Activated CD4-positive, alpha-beta memory T cell treated with anti-CD3 and anti-CD28 coated beads for 36 hours (primary cell): ENCODE data around the gene PAEP. TPM values are rescaled to one million over a fixed set of nuclear protein-coding genes. Genes with fewer than 3 reads are reported as not detected.

Experiments used
- CTCF ChIA-PET: fragments of 350-600 bp; sonication (Branson Sonifier 250); formaldehyde crosslinking; loops from one replicate; lab custom pipeline; 2021; ENCODE audit warnings: antibody characterized with exemption, inconsistent platforms; lab: Charles Lee
- POLR2A ChIA-PET: fragments of 350-600 bp; sonication (Branson Sonifier 250); formaldehyde crosslinking; loops from one replicate; lab custom pipeline; 2021; ENCODE audit warnings: antibody characterized with exemption; lab: Charles Lee
- DNase-seq: peaks from one replicate; pipeline ENCODE4 v3.0.0-alpha.2; 2020
- H3K27ac Mint-ChIP-seq: one replicate; pipeline ENCODE4 v1.8.0; 2021; ENCODE audit warnings: mixed read lengths
- H3K27me3 Mint-ChIP-seq: one replicate; pipeline ENCODE4 v1.8.0; 2021; ENCODE audit warnings: mixed read lengths
- H3K36me3 Mint-ChIP-seq: one replicate; pipeline ENCODE4 v1.8.0; 2021; ENCODE audit warnings: mixed read lengths
- H3K4me1 Mint-ChIP-seq: one replicate; pipeline ENCODE4 v1.8.0; 2021; ENCODE audit warnings: low read depth, mixed read lengths
- H3K4me3 Mint-ChIP-seq: one replicate; pipeline ENCODE4 v1.8.0; 2021; ENCODE audit warnings: mild to moderate bottlenecking, mixed read lengths
- H3K9me3 Mint-ChIP-seq: one replicate; pipeline ENCODE4 v1.8.0; 2021; ENCODE audit warnings: mixed read lengths
- intact Hi-C: fragments of 100-400 bp; cut with micrococcal nuclease; formaldehyde crosslinking; loops from one replicate; pipeline ENCODE4 v1.15.1; 2023
- total RNA-seq, 2 experiments: library from RNA; stranded (reverse); gene quantifications; one replicate each; pipeline ENCODE4 v1.2.3, GENCODE V29; 2021

PAEP gene
- total RNA-seq, 2 experiments from 2014 or later: not detected

DNA sequence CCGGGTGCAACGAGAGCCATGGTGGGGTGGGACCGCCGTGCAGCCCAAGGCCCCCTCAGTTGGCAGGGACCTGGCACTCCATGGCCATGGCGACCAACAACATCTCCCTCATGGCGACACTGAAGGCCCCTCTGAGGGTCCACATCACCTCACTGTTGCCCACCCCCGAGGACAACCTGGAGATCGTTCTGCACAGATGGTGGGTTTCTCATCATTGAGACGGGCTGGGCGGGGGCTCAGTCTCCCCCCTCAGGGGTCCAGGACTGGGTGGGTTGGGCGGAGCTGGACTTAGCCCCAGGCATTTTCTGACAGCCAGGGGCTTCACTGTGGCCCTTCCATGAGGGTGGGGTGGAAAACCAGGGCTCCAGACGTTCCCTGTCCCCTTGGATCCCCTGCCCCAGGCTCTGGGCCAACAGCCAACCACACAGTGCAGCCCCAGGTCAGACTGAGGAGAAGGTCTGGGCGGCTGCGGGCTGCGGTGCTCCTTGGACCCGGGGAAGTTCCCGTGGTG, 734 bp downstream of the PAEP start:
- H3K36me3 Mint-ChIP-seq: no peaks in the 10 kb centered on the region
- CTCF ChIA-PET: no interaction called here
- peaks cover 8% of the 10 kb centered on the region for H3K27me3 Mint-ChIP-seq
- no peak for DNase-seq
- intact Hi-C loops: no loop called here
- no peaks in the 10 kb centered on the region for H3K4me1 Mint-ChIP-seq
- no peak overlapping the region for H3K4me3 Mint-ChIP-seq
- POLR2A ChIA-PET: no interaction called here
- H3K27ac Mint-ChIP-seq: no peak overlapping the region
- H3K9me3 Mint-ChIP-seq: no peaks in the 10 kb centered on the region

DNA sequence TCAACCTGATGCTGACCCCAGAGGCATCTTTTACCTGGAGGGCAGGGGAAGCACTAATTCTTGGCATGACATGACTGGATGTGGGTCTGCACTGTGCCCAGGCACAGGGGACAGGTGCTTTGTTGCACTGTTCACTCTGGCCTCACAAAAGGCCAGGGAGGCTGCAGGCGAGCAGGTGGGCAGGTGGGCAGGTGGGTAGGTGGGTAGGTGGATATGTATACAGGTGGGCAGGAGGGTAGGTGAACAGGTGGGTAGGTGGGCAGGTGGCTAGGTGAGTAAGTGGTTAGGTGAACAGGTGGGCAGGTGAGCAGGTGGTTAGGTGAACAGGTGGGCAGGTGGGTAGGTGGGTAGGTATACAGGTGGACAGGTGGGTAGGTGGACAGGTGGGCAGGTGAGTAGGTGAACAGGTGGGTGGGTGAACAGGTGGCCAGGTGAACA, 1.5 kb downstream of the PAEP start:
- DNase-seq: no peak
- POLR2A ChIA-PET: no interaction called here
- CTCF ChIA-PET: no interaction called here

DNA sequence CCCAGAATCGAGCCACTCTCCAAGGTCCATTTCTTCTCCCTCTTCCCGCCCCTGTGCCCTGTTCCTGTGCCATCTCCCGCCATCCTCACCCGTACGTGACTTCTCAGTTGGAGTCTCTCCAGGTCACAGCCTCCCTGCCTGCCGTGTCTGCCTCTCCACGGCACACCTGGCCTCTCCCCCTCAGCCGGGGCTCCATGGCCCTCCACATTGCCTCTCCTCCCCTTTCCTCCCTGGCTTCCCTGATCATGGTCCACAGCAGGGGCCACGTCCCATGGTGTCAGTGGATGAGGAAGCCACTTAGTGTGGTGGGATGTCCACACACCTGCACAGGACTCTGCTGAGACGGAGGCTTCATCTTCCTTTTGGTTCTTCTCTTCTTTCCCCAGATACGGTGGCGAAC, 2.3 kb downstream of the PAEP start:
- no peak for DNase-seq
- H3K9me3 Mint-ChIP-seq: peaks cover under 1% of the 10 kb centered on the region
- no peak overlapping the region for H3K27ac Mint-ChIP-seq
- H3K4me3 Mint-ChIP-seq: no peak overlapping the region
- peaks cover 8% of the 10 kb centered on the region for H3K27me3 Mint-ChIP-seq
- intact Hi-C loops: no loop called here
- ChIA-PET CTCF (interaction anchor here (0.7 kb wide), 1 partner anchor 60 kb away, joined by 3 read pairs; no protein-coding TSS in a partner anchor), POLR2A (no interaction called here)
- H3K36me3 Mint-ChIP-seq: no peaks in the 10 kb centered on the region
- H3K4me1 Mint-ChIP-seq: no peaks in the 10 kb centered on the region

More for the DNA sequence above, 1.5 kb downstream of the PAEP start:
- H3K4me3 Mint-ChIP-seq: no peak overlapping the region
- H3K9me3 Mint-ChIP-seq: no peaks in the 10 kb centered on the region
- H3K27ac Mint-ChIP-seq: no peak overlapping the region
- intact Hi-C loops: no loop called here
- peaks cover 8% of the 10 kb centered on the region for H3K27me3 Mint-ChIP-seq
- no peaks in the 10 kb centered on the region for H3K4me1 Mint-ChIP-seq
- no peaks in the 10 kb centered on the region for H3K36me3 Mint-ChIP-seq

DNA sequence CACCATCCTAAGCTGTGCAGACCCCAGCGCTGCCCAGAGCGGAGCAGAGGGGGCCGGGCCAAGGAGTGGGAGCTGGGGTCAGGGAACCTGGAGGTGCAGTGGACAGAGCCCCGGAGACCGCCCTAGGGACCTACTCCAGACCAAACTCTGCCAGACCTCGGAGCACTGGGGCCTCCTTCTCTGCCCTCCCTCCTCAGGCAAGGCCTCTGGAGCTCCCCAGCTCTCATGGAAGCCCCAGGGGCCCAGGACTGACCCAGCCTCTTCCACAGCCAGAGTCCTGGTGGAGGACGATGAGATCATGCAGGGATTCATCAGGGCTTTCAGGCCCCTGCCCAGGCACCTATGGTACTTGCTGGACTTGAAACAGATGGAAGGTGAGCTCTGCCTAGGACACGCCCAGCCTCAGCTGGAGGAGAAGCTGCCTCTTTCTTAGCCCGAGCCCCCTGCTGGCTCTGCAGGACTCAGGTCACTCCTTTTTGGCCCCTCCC, 3.6 kb downstream of the PAEP start:
- no peaks in the 10 kb centered on the region for H3K4me1 Mint-ChIP-seq
- peaks cover 6% of the 10 kb centered on the region for H3K27me3 Mint-ChIP-seq
- POLR2A ChIA-PET: no interaction called here
- no peaks in the 10 kb centered on the region for H3K36me3 Mint-ChIP-seq
- CTCF ChIA-PET: no interaction called here
- no peak overlapping the region for H3K27ac Mint-ChIP-seq
- peaks cover 7% of the 10 kb centered on the region for H3K9me3 Mint-ChIP-seq
- DNase-seq: no peak
- no peak overlapping the region for H3K4me3 Mint-ChIP-seq
- intact Hi-C loops: no loop called here

DNA sequence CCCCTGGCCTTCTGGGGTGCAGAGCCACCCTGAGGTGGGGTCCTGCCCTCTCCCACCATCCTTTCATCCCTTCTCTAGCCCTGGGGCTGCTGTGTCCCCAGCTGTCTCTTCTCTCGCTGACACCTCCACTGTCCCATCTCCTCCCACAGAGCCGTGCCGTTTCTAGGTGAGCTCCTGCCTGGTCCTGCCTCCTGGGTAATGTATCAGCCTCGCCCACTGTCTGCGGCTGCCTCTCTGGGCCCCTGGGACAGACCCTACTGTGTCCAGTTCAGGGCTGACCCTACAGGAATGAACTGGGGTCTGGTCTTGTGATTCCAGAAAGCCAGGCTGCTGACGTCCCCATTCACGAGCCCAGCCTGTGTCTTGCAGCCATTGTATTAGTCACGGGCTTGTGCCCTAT, 4.1 kb downstream of the PAEP start:
- Mint-ChIP-seq H3K36me3 (no peaks in the 10 kb centered on the region), H3K4me3 (no peak overlapping the region), H3K9me3 (peaks cover 7% of the 10 kb centered on the region), H3K4me1 (no peaks in the 10 kb centered on the region), H3K27ac (no peak overlapping the region), H3K27me3 (peaks cover 6% of the 10 kb centered on the region)
- intact Hi-C loops: no loop called here
- CTCF ChIA-PET: interaction anchor here (0.6 kb wide), 1 partner anchor 36 kb away, joined by 4 read pairs; no protein-coding TSS in a partner anchor
- POLR2A ChIA-PET: no interaction called here
- no peak for DNase-seq

DNA sequence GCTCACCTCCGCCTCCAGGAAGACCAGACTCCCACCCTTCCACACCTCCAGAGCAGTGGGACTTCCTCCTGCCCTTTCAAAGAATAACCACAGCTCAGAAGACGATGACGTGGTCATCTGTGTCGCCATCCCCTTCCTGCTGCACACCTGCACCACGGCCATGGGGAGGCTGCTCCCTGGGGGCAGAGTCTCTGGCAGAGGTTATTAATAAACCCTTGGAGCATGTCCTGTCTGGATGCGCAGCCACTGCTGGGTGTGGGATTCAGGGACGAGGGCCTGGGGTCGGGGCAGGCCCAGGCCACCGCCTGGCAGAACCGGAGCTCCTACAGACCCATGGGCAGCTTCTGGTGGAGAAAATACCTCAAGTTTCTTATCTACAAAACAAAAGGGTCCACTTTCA, 5.0 kb downstream of the PAEP start:
- no peaks in the 10 kb centered on the region for H3K4me1 Mint-ChIP-seq
- DNase-seq: no peak
- no peak overlapping the region for H3K27ac Mint-ChIP-seq
- no peaks in the 10 kb centered on the region for H3K36me3 Mint-ChIP-seq
- H3K4me3 Mint-ChIP-seq: no peak overlapping the region
- peaks cover 6% of the 10 kb centered on the region for H3K27me3 Mint-ChIP-seq
- POLR2A ChIA-PET: no interaction called here
- CTCF ChIA-PET: interaction anchor here (0.6 kb wide), 1 partner anchor 35 kb away, joined by 4 read pairs; no protein-coding TSS in a partner anchor
- intact Hi-C loops: no loop called here
- peaks cover 7% of the 10 kb centered on the region for H3K9me3 Mint-ChIP-seq

DNA sequence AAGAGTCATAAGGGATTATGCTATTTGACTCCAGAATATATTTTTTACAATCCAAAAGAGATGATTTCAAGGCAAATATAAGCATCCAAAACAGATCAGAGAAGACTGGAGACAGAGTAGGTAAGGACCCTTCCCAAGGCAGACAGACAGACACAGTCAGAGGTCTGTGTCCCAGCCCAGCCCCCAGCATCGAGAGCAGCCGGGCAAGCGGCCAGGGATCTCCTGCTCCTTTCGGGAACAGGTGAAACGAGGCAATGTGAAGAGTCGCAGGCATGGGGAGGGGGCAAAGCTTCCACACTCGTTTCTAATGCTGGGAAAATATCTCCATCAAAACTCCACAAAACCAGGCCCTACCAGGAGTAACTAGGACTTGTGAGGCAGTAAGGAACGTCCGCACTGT, 5.8 kb downstream of the PAEP start:
- Mint-ChIP-seq H3K9me3 (peaks cover 7% of the 10 kb centered on the region), H3K27me3 (peaks cover 5% of the 10 kb centered on the region), H3K4me1 (no peaks in the 10 kb centered on the region), H3K36me3 (no peaks in the 10 kb centered on the region), H3K4me3 (no peak overlapping the region), H3K27ac (no peak overlapping the region)
- ChIA-PET POLR2A (no interaction called here), CTCF (no interaction called here)
- DNase-seq: no peak
- intact Hi-C loops: no loop called here

DNA sequence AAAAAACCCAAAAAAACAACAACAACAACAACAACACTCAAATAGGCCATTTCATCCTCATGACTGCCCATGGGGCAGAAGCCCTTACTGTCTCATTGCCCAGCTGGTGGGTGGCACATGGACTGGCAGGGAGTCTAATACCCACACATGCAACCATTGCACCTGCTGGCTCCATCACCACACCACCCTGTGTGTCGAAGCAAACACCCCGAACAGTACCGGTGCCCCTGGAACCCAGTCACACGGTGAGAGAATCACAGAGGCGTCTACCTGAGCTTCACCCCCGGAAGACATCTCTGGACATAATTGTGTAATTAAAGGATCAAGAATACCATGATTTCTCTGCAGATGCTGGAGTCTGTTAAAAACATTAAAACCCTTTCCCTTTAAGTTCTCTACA, 6.5 kb downstream of the PAEP start:
- H3K36me3 Mint-ChIP-seq: no peaks in the 10 kb centered on the region
- H3K27ac Mint-ChIP-seq: no peak overlapping the region
- no peak overlapping the region for H3K4me3 Mint-ChIP-seq
- peaks cover 5% of the 10 kb centered on the region for H3K27me3 Mint-ChIP-seq
- peaks cover 7% of the 10 kb centered on the region for H3K9me3 Mint-ChIP-seq
- no peak for DNase-seq
- intact Hi-C loops: no loop called here
- ChIA-PET CTCF (no interaction called here), POLR2A (no interaction called here)
- H3K4me1 Mint-ChIP-seq: no peaks in the 10 kb centered on the region

DNA sequence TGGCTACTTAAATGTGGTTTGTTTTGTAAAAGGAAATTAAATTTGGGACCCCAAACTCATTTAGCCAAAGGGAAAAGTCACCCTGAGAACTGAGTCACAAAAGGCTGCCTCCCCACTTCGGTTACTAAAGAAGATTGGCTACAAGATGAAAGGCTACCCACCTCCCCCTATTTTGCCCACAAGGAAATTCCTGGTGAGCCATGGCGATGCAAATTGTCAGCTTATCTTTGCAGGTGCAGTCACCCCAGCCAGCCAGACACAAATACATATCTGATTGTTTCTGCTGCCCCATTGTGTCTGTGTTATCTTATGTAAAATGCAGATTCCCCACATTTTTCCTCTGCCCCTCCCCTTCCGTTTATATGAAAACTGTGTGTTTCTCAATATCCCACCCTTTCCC, 8.9 kb downstream of the PAEP start:
- no peaks in the 10 kb centered on the region for H3K36me3 Mint-ChIP-seq
- H3K27me3 Mint-ChIP-seq: peaks cover 6% of the 10 kb centered on the region
- peaks cover 7% of the 10 kb centered on the region for H3K9me3 Mint-ChIP-seq
- intact Hi-C loops: no loop called here
- POLR2A ChIA-PET: no interaction called here
- CTCF ChIA-PET: interaction anchor here (0.7 kb wide), 1 partner anchor 31 kb away, joined by 3 read pairs; no protein-coding TSS in a partner anchor
- no peaks in the 10 kb centered on the region for H3K4me1 Mint-ChIP-seq
- no peak for DNase-seq
- no peak overlapping the region for H3K27ac Mint-ChIP-seq
- H3K4me3 Mint-ChIP-seq: no peak overlapping the region

DNA sequence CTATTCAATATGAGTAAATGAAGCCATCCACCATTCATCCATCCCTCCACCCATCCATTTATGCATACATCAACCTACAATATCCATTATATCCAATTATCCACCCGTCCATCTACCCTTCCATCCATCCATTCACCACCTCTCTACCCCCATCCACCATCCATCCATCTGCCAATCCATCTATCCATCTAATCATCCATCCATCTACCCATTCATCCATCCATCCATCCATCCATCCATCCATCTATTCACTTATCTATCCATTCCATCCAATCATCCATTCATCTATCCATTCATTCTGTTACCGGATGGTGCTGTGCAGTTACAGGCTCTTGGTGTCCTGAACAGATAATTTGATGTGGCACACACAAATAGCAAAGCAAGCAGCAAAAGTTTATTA, 10.7 kb downstream of the PAEP start:
- H3K27me3 Mint-ChIP-seq: peaks cover 4% of the 10 kb centered on the region
- ChIA-PET POLR2A (no interaction called here), CTCF (no interaction called here)

DNA sequence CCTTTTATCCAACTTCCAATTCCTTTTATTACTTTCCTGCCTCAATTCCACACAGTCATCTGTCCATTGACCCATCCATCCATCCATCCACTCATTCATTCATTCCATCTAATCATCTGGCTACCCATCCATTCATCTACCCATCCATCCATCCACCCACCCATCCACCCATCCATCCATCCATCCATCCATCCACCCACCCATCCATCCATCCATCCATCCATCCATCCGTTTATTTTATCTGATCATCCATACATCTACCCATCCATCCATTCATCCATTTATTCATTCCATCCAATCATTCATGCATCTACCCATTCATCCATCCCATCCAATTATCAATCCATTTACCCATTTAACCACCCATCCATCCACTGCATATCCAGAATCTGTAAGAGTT, 11.6 kb downstream of the PAEP start:
- Mint-ChIP-seq H3K27ac (no peak overlapping the region), H3K4me1 (no peaks in the 10 kb centered on the region), H3K4me3 (no peak overlapping the region), H3K27me3 (peaks cover 4% of the 10 kb centered on the region), H3K9me3 (peaks cover 7% of the 10 kb centered on the region), H3K36me3 (no peaks in the 10 kb centered on the region)
- ChIA-PET POLR2A (no interaction called here), CTCF (no interaction called here)
- intact Hi-C loops: no loop called here
- DNase-seq: no peak

More for the DNA sequence above, 10.7 kb downstream of the PAEP start:
- no peak for DNase-seq
- Mint-ChIP-seq H3K4me3 (no peak overlapping the region), H3K27ac (no peak overlapping the region), H3K4me1 (no peaks in the 10 kb centered on the region), H3K36me3 (no peaks in the 10 kb centered on the region), H3K9me3 (peaks cover 7% of the 10 kb centered on the region)
- intact Hi-C loops: no loop called here

DNA sequence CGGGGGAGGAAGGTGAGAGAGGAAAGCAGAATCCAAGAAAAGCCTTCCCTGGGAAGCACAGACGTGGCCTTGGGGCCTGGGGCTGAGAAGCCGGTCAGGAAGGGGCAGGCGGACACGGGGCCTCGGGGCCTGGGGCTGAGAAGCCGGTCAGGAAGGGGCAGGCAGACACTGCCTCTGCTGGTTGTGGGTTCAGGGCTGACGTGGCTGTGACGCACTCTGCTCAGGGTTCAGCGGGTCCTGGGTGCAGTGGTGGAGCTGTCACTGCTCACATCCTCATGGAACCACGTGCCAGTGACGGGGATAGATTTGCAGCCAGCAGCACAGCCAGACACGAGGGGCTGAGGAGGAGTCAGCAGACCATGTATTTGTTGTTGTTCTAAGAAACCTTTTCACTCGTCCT, 12.8 kb downstream of the PAEP start:
- POLR2A ChIA-PET: no interaction called here
- CTCF ChIA-PET: interaction anchor here (0.7 kb wide), 1 partner anchor 63 kb away, joined by 3 read pairs; no protein-coding TSS in a partner anchor
- Mint-ChIP-seq H3K9me3 (peaks cover 2% of the 10 kb centered on the region), H3K4me3 (no peak overlapping the region), H3K36me3 (no peaks in the 10 kb centered on the region), H3K4me1 (no peaks in the 10 kb centered on the region), H3K27ac (no peak overlapping the region), H3K27me3 (peaks cover 3% of the 10 kb centered on the region)
- intact Hi-C loops: no loop called here
- no peak for DNase-seq

DNA sequence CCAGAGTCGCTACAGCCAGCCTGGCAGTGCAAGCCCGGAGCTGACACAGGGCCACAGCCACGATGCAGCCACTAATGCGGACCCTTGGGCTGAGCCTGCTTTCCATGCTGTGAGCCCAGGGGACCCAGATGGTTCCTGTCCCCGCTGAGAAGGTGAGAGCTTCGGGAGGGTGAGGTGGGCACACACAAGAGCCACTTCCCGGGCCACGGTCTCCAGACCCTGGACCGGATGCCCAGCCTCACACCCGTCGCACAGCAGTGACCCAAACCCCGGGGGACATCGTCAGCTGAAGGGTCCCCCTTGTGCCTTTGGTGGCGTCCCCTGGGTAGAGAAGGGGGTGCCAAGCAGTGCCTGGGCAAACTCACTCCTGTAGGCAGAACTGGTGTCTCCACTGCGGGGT, 13.4 kb downstream of the PAEP start:
- no peak for DNase-seq
- H3K36me3 Mint-ChIP-seq: no peaks in the 10 kb centered on the region
- H3K4me1 Mint-ChIP-seq: no peaks in the 10 kb centered on the region
- intact Hi-C loops: no loop called here
- ChIA-PET CTCF (no interaction called here), POLR2A (no interaction called here)
- no peak overlapping the region for H3K27ac Mint-ChIP-seq
- no peaks in the 10 kb centered on the region for H3K9me3 Mint-ChIP-seq
- peaks cover 2% of the 10 kb centered on the region for H3K27me3 Mint-ChIP-seq
- no peak overlapping the region for H3K4me3 Mint-ChIP-seq
